Left lung (tissue), 10 donors: ENCODE measurements around the gene PSMA8. TPM values are rescaled to one million over a fixed set of nuclear protein-coding genes. Genes with fewer than 3 reads are reported as not detected.
"Not testable (repeated sequence)": the region's sequence is repeated elsewhere in the genome, so short reads cannot be mapped to it uniquely, and the experiment has no call there.

Experiments
- ATAC-seq: fragments of 200-7000 bp; cut with Tn5 transposase; one replicate; pipeline ENCODE4 v1.9.1; 2020; ENCODE audit warnings: moderate library complexity
- DNase-seq, 4 donors: peaks; one replicate each; pipeline ENCODE4 v3.0.0-alpha.2; 2013 to 2020
- H3K27ac ChIP-seq, 2 donors: fragments of 200-600 bp; sonication (generic) in 1 of 2; one replicate each; pipeline versions ENCODE4 v1.5.0 to v1.8.0; 2020 to 2021
- H3K27me3 ChIP-seq, 2 donors: fragments of 200-600 bp; sonication (generic) in 1 of 2; one replicate each; pipeline versions ENCODE4 v1.5.0 to v1.8.0; 2020 to 2021
- H3K36me3 ChIP-seq, 2 donors: fragments of 200-600 bp; sonication (generic) in 1 of 2; one replicate each; pipeline versions ENCODE4 v1.5.0 to v1.8.0; 2020 to 2021
- H3K4me1 ChIP-seq, 2 donors: fragments of 200-600 bp; one replicate each; pipeline ENCODE4 v1.8.0; 2021
- H3K4me3 ChIP-seq, 2 donors: fragments of 200-600 bp; sonication (generic) in 1 of 2; one replicate each; pipeline versions ENCODE4 v1.5.0 to v1.8.0; 2020 to 2021; ENCODE audit warnings: mild to moderate bottlenecking in 1 of 2
- H3K9me3 ChIP-seq, 2 donors: fragments of 200-600 bp; sonication (generic) in 1 of 2; one replicate each; pipeline versions ENCODE4 v1.5.0 to v1.8.0; 2020 to 2021
- CTCF ChIP-seq, 2 donors: fragments of 200-600 bp; sonication (generic) in 1 of 2; IDR thresholded peaks; one replicate each; pipeline versions ENCODE4 v1.5.0 to v1.8.0; 2021; ENCODE audit warnings: antibody characterized with exemption in 2 of 2
- intact Hi-C, 2 donors: fragments of 100-400 bp; cut with DNase I; formaldehyde crosslinking; loops; one replicate each; pipeline versions ENCODE4 v1.11.2 to v1.14.2; 2022
- polyA plus RNA-seq, 6 donors: library from polyadenylated mRNA; unstranded; fragments of 120-200 nt; gene quantifications; one replicate each; pipeline ENCODE4 v1.2.1, GENCODE V29; 2013; ENCODE audit not compliant: insufficient read length in 6 of 6
- total RNA-seq, 2 donors: library from RNA; stranded (reverse); fragmentation: NEBNext Ultra II Directional; extraction: Animal tissue kit (Norgen Biotek cat#: 25700); gene quantifications; one replicate each; pipeline ENCODE4 v1.2.1, GENCODE V29; 2021
- donor health status: DM: no; HTN: yes; CAD: no.
- donor health status: DM: no; HTN: no; CAD: no.

The PSMA8 gene
- total and polyA plus RNA-seq, 8 donors: 0.13 to 0.15 TPM; not detected in 6

- Histone ChIP-seq H3K9me3 (no peaks in the 10 kb centered on the region), H3K36me3 (no peaks in the 10 kb centered on the region), H3K4me1 (peaks cover 4 to 20% of the 10 kb centered on the region in 2 donors), H3K4me3 (no peak overlapping the region), H3K27me3 (peaks cover 0 to 23% of the 10 kb centered on the region in 2 donors), H3K27ac (no peak overlapping the region)
- ATAC-seq (no peak), DNase-seq (no peak)
- intact Hi-C loops: no loop called here
- no peak for TF ChIP-seq CTCF (IDR thresholded peaks at IDR 0.05)
Observed at GRCh38 chr18:26228562-26229260, 95.0 kb downstream of the PSMA8 start.

- Histone ChIP-seq H3K27ac (no peak overlapping the region), H3K36me3 (no peaks in the 10 kb centered on the region), H3K9me3 (no peaks in the 10 kb centered on the region), H3K27me3 (peaks cover 0 to 18% of the 10 kb centered on the region in 2 donors), H3K4me1 (peaks cover 4 to 19% of the 10 kb centered on the region in 2 donors), H3K4me3 (no peak overlapping the region)
- DNase-seq (no peak), ATAC-seq (no peak)
- intact Hi-C loops: no loop called here
- no peak for TF ChIP-seq CTCF (IDR thresholded peaks at IDR 0.05)
Observed at GRCh38 chr18:26230497-26230896, 96.8 kb downstream of the PSMA8 start.

GRCh38 chr18:26233208-26233607, 99.5 kb downstream of the PSMA8 start:
- Histone ChIP-seq H3K27ac (no peak overlapping the region), H3K4me1 (no peaks in the 10 kb centered on the region), H3K9me3 (no peaks in the 10 kb centered on the region), H3K4me3 (no peak overlapping the region), H3K36me3 (no peaks in the 10 kb centered on the region), H3K27me3 (no peaks in the 10 kb centered on the region)
- no peak for DNase-seq
- ATAC-seq: no peak
- TF ChIP-seq CTCF (IDR thresholded peaks at IDR 0.05): no peak
- intact Hi-C loops: no loop called here

GRCh38 chr18:26237363-26237762, 103.7 kb downstream of the PSMA8 start:
- H3K4me1 ChIP-seq, H3K27me3 ChIP-seq, H3K36me3 ChIP-seq, H3K4me3 ChIP-seq, intact Hi-C loops, H3K27ac ChIP-seq, DNase-seq, ATAC-seq, H3K9me3 ChIP-seq: not testable (repeated sequence)

GRCh38 chr18:26238718-26239117, 105.0 kb downstream of the PSMA8 start:
- H3K9me3 ChIP-seq: peaks cover 0 to 17% of the 10 kb centered on the region in 2 donors
- H3K4me3 ChIP-seq, ATAC-seq, H3K27me3 ChIP-seq, intact Hi-C loops, H3K4me1 ChIP-seq, H3K36me3 ChIP-seq, H3K27ac ChIP-seq, DNase-seq: not testable (repeated sequence)

- ATAC-seq, H3K36me3 ChIP-seq, H3K27ac ChIP-seq, intact Hi-C loops, H3K27me3 ChIP-seq, DNase-seq, H3K4me3 ChIP-seq, H3K4me1 ChIP-seq: not testable (repeated sequence)
- peaks cover 0 to 37% of the 10 kb centered on the region in 2 donors for H3K9me3 ChIP-seq
Observed at GRCh38 chr18:26242392-26242791, 108.7 kb downstream of the PSMA8 start.

Other genes with a start within 250 kb of the PSMA8 start
- 10 to 100 TPM; 56.9 to 58.5 TPM for gene SS18, start 43.3 kb upstream of the PSMA8 start, total RNA-seq
- gene SS18, start 43.3 kb upstream of the PSMA8 start, polyA plus RNA-seq: 100 to 1,000 TPM in 1 of 6 donors, 10 to 100 TPM in 5; 88.5 to 100 (median 94.9) TPM
- gene TAF4B, start 92.6 kb downstream of the PSMA8 start, total RNA-seq: 1 to 10 TPM; 2.2 to 2.6 TPM
- gene TAF4B, start 92.6 kb downstream of the PSMA8 start, polyA plus RNA-seq: 1 to 10 TPM; 3.8 to 4.7 (median 4.1) TPM